Vagina (tissue), 2 donors: Measurements from ENCODE around the gene ALG10B. TPM values are rescaled to one million over a fixed set of nuclear protein-coding genes. Genes with fewer than 3 reads are reported as not detected.
"Not testable (repeated sequence)": the region's sequence is repeated elsewhere in the genome, so short reads cannot be mapped to it uniquely, and the experiment has no call there.

Experiments
- DNase-seq, 2 donors: peaks; one replicate each; pipeline ENCODE4 v3.0.0-alpha.2; 2017; ENCODE audit errors: extremely low spot score in 2 of 2
- H3K27ac ChIP-seq: fragments of 200-600 bp; sonication (generic); one replicate; pipeline ENCODE4 v1.5.1; 2019
- H3K27me3 ChIP-seq: fragments of 200-600 bp; sonication (generic); one replicate; pipeline ENCODE4 v1.5.1; 2019
- H3K36me3 ChIP-seq, 2 donors: fragments of 200-600 bp; sonication (generic); one replicate each; pipeline ENCODE4 v1.5.1; 2017 to 2019
- H3K4me1 ChIP-seq: fragments of 200-600 bp; sonication (generic); one replicate; pipeline ENCODE4 v1.5.1; 2019
- H3K4me3 ChIP-seq, 2 donors: fragments of 200-600 bp; sonication (generic); 1 replicate in 1 of 2; 2 replicates in 1 of 2; pipeline ENCODE4 v1.5.1; 2016 to 2019
- H3K9me3 ChIP-seq: fragments of 200-600 bp; sonication (generic); one replicate; pipeline ENCODE4 v1.5.1; 2019
- POLR2A ChIP-seq, 2 donors: fragments of 450-650 bp; IDR thresholded peaks; one replicate each; pipeline ENCODE4 v1.6.1; 2017; ENCODE audit warnings: antibody characterized with exemption in 2 of 2, mild to moderate bottlenecking in 2 of 2, moderate library complexity in 2 of 2
- POLR2AphosphoS5 ChIP-seq, 2 donors: sonication (generic); formaldehyde crosslinking; IDR thresholded peaks; one replicate each; pipeline ENCODE4 v1.9.0; 2017; ENCODE audit warnings: antibody characterized with exemption in 2 of 2, mild to moderate bottlenecking in 2 of 2, low read depth in 1 of 2; ENCODE audit not compliant: insufficient read depth in 1 of 2
- intact Hi-C: fragments of 100-400 bp; cut with DNase I; formaldehyde crosslinking; loops from one replicate; pipeline ENCODE4 v1.15.1; 2023
- total RNA-seq: library from RNA; depleted of rRNA; stranded (reverse); fragments of >200 nt; gene quantifications from one replicate; pipeline ENCODE4 v1.2.3, GENCODE V29; 2016
- TF ChIP-seq, protein P1 (sequence below), 3 experiments: fragments of 450-650 bp in 2 of 3; fragments of 200-600 bp in 1 of 3; sonication (generic) in 1 of 3; IDR thresholded peaks; one replicate each; pipeline ENCODE4 v1.5.1; 2017 to 2019; ENCODE audit warnings: antibody characterized with exemption in 3 of 3, mild to moderate bottlenecking in 2 of 3, moderate library complexity in 2 of 3

Gene ALG10B
- total RNA-seq, 1 donor from 2014 or later, result 11.8 TPM

DNA sequence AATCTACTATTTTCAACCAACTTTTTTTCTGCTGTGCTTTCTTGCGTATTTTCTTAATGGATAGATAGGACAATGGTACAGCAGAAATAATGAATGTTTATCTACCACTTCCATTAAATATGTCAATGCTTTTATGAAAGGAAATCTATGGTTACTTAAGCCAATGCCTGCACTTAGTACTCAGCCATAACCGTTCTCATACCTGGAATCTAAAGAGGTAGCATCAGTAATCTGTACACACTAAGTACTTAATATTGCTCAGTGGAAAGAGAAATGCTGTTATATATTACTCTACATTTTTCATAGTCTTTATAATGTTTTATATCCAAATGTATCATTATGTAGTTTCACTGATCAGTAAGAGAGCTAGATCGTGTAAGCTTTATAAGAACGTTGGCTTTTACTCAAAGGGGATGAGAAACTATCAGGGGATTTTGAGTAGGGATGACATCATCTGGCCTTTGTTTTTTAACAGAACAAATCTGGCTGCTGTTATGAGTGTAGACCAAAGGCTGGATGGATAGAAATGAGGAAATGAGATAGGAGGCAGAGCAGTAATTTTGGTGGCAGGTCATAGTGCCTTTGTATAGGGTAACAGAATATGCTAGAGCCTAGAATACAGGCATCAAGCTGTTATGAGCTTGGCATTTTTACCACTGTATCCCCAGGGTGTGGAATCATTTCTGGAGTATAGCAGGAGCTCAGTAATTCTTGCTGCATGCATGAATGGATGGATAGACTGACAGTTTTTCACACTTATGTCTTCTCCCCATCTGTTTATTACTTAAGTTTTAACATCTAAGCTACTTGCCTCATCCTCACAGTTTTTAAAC lies 34.0 kb downstream of the ALG10B start:
- Histone ChIP-seq H3K27me3 (no peaks in the 10 kb centered on the region), H3K36me3 (no peaks in the 10 kb centered on the region), H3K4me3 (no peak overlapping the region), H3K9me3 (no peaks in the 10 kb centered on the region), H3K27ac (no peak overlapping the region), H3K4me1 (no peaks in the 10 kb centered on the region)
- intact Hi-C loops, result no loop called here
- no peak for DNase-seq
- TF ChIP-seq POLR2A (IDR thresholded peaks at IDR 0.05) (no peak), POLR2AphosphoS5 (IDR thresholded peaks at IDR 0.05; ENCODE audit: insufficient read depth in 1 of 2, low read depth in 1 of 2) (no peak)
- TF ChIP-seq, protein P1, sequence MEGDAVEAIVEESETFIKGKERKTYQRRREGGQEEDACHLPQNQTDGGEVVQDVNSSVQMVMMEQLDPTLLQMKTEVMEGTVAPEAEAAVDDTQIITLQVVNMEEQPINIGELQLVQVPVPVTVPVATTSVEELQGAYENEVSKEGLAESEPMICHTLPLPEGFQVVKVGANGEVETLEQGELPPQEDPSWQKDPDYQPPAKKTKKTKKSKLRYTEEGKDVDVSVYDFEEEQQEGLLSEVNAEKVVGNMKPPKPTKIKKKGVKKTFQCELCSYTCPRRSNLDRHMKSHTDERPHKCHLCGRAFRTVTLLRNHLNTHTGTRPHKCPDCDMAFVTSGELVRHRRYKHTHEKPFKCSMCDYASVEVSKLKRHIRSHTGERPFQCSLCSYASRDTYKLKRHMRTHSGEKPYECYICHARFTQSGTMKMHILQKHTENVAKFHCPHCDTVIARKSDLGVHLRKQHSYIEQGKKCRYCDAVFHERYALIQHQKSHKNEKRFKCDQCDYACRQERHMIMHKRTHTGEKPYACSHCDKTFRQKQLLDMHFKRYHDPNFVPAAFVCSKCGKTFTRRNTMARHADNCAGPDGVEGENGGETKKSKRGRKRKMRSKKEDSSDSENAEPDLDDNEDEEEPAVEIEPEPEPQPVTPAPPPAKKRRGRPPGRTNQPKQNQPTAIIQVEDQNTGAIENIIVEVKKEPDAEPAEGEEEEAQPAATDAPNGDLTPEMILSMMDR (IDR thresholded peaks at IDR 0.05), result no peak

GRCh38 chr12:38351175-38351508 lies 34.6 kb downstream of the ALG10B start:
- H3K4me3 ChIP-seq, H3K27me3 ChIP-seq, H3K27ac ChIP-seq, H3K36me3 ChIP-seq, intact Hi-C loops, H3K4me1 ChIP-seq, H3K9me3 ChIP-seq, DNase-seq: not testable (repeated sequence)

- Histone ChIP-seq H3K4me1 (no peaks in the 10 kb centered on the region), H3K9me3 (no peaks in the 10 kb centered on the region), H3K27me3 (no peaks in the 10 kb centered on the region), H3K27ac (no peak overlapping the region), H3K4me3 (no peak overlapping the region), H3K36me3 (no peaks in the 10 kb centered on the region)
- no peak for DNase-seq
- TF ChIP-seq POLR2A (IDR thresholded peaks at IDR 0.05) (no peak), POLR2AphosphoS5 (IDR thresholded peaks at IDR 0.05; ENCODE audit: insufficient read depth in 1 of 2, low read depth in 1 of 2) (no peak)
- TF ChIP-seq, protein P1 (IDR thresholded peaks at IDR 0.05), result no peak
- intact Hi-C loops, result no loop called here
Observed at GRCh38 chr12:38367506-38367905, 50.9 kb downstream of the ALG10B start.

GRCh38 chr12:38370311-38370710 lies 53.7 kb downstream of the ALG10B start:
- intact Hi-C loops, result no loop called here
- DNase-seq, result no peak
- H3K36me3 ChIP-seq, result no peaks in the 10 kb centered on the region
- no peak overlapping the region for H3K27ac ChIP-seq
- no peaks in the 10 kb centered on the region for H3K4me1 ChIP-seq
- H3K27me3 ChIP-seq, result no peaks in the 10 kb centered on the region
- H3K4me3 ChIP-seq, result no peak overlapping the region
- TF ChIP-seq, protein P1 (IDR thresholded peaks at IDR 0.05), result no peak
- TF ChIP-seq POLR2AphosphoS5 (IDR thresholded peaks at IDR 0.05; ENCODE audit: insufficient read depth in 1 of 2, low read depth in 1 of 2) (no peak), POLR2A (IDR thresholded peaks at IDR 0.05) (no peak)
- no peaks in the 10 kb centered on the region for H3K9me3 ChIP-seq

- H3K36me3 ChIP-seq, result no peaks in the 10 kb centered on the region
- no peaks in the 10 kb centered on the region for H3K4me1 ChIP-seq
- intact Hi-C loops, result no loop called here
- no peak overlapping the region for H3K27ac ChIP-seq
- no peaks in the 10 kb centered on the region for H3K27me3 ChIP-seq
- no peak for DNase-seq
- no peak overlapping the region for H3K4me3 ChIP-seq
- H3K9me3 ChIP-seq, result no peaks in the 10 kb centered on the region
- TF ChIP-seq POLR2A (IDR thresholded peaks at IDR 0.05), result no peak
- TF ChIP-seq, protein P1 (IDR thresholded peaks at IDR 0.05), result no peak
- no peak for TF ChIP-seq POLR2AphosphoS5 (IDR thresholded peaks at IDR 0.05; ENCODE audit: insufficient read depth in 1 of 2, low read depth in 1 of 2)
Observed at GRCh38 chr12:38373784-38374183, 57.2 kb downstream of the ALG10B start.
